Measurements from ENCODE around the gene SLC13A4. TPM values are rescaled to one million over a fixed set of nuclear protein-coding genes. Genes with fewer than 3 reads are reported as not detected.

Gene SLC13A4
- total and polyA plus RNA-seq, 2 donors, result 0.03 TPM; not detected in 1

DNA sequence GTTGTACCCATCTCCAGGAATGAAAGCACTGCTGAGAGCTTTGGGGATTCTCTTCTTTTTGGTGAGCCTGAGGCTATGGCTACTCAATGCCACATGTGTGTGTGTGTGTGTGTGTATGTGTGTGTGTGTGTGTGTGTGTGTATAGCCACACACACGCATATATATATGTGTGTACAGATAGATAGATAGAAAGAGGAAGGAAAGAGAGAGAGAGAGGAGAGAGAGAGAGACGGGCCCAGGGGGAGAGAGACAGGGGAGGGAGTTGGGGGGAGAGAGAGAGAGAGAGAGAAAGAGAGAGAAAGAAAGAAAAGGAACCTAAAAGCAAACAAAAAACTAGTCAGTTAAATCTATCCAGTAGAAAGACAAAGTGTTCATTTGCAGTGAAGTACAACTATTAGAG, 8.3 kb downstream of the SLC13A4 start:
- no peak overlapping the region for H3K4me3 ChIP-seq (ENCODE audit: low read depth, low read length)
- no peak for DNase-seq (ENCODE audit: extremely low spot score)
- WGBS, result 35% methylated on average over 2 of the region's 2 CpGs
- no peaks in the 10 kb centered on the region for H3K36me3 ChIP-seq (ENCODE audit: insufficient read depth)
- no peaks in the 10 kb centered on the region for H3K4me1 ChIP-seq (ENCODE audit: insufficient read depth)
- H3K27ac ChIP-seq (ENCODE audit: low read depth), result no peak overlapping the region

DNA sequence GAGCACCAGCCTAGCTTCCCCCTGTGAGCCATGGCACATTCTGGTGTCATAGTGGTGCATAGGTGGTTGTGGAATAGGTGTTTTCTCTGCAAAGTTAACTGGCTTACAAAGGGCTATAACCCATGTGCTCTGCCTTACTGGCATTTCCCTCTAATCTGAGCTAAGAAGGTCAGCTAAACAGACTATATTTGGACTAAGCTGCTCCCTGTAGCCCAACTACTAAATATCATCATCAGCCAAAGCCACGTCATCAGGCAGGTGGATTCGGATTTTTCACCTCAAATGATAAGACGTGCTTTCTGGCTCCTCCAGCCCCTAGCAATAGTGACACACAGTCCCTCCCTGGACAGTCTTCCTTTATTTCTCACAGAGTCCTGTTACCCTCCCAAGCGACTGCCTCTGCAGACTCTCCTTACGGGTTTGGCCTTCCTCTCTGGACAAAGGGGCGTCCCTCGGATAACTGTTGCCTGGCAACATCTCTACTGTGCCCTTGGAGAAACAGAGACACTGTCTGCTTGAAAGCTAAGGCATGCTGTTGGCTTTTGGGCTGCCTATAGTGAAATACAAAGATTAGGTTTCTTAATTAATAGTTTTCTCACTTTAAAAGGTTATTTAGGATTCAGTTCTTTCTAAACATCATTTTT, 9.1 kb downstream of the SLC13A4 start:
- no peak overlapping the region for H3K27ac ChIP-seq (ENCODE audit: low read depth)
- WGBS, result 49% methylated on average over 7 of the region's 7 CpGs
- H3K4me3 ChIP-seq (ENCODE audit: low read depth, low read length), result no peak overlapping the region
- no peaks in the 10 kb centered on the region for H3K36me3 ChIP-seq (ENCODE audit: insufficient read depth)
- no peaks in the 10 kb centered on the region for H3K4me1 ChIP-seq (ENCODE audit: insufficient read depth)
- no peak for DNase-seq (ENCODE audit: extremely low spot score)

GRCh38 chr7:135718219-135718618, 9.8 kb downstream of the SLC13A4 start:
- Histone ChIP-seq H3K36me3 (ENCODE audit: insufficient read depth) (no peaks in the 10 kb centered on the region), H3K27ac (ENCODE audit: low read depth) (no peak overlapping the region), H3K4me1 (ENCODE audit: insufficient read depth) (no peaks in the 10 kb centered on the region), H3K4me3 (ENCODE audit: low read depth, low read length) (no peak overlapping the region)
- 94% methylated on average over 2 of the region's 2 CpGs for WGBS
- DNase-seq (ENCODE audit: extremely low spot score), result no peak

DNA sequence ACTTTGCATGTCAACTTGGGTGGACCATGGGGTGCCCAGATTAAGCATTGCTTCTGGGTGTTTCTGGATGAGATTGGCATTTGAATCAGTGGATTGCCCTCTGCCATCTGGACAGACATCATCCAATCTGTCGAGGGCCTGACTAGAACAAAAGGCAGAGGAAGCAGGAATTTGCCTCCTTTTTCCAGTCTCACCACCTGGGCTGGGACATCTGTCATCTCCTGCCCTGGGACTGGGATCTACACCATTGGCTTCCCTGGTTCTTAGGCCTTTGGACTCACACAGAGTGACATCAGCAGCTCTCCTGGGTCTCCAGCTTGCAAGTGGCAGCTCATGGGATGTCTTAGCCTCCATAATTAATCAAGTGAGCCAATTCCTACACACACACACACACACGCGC, 10.3 kb downstream of the SLC13A4 start:
- Histone ChIP-seq H3K36me3 (ENCODE audit: insufficient read depth) (no peaks in the 10 kb centered on the region), H3K4me1 (ENCODE audit: insufficient read depth) (no peaks in the 10 kb centered on the region), H3K27ac (ENCODE audit: low read depth) (no peak overlapping the region), H3K4me3 (ENCODE audit: low read depth, low read length) (no peak overlapping the region)
- WGBS, result 81% methylated on average over 3 of the region's 3 CpGs
- no peak for DNase-seq (ENCODE audit: extremely low spot score)

- H3K27ac ChIP-seq (ENCODE audit: low read depth), result no peak overlapping the region
- no peak for DNase-seq (ENCODE audit: extremely low spot score)
- WGBS, result 51% methylated on average over 9 of the region's 9 CpGs
- H3K36me3 ChIP-seq (ENCODE audit: insufficient read depth), result no peaks in the 10 kb centered on the region
- H3K4me3 ChIP-seq (ENCODE audit: low read depth, low read length), result no peak overlapping the region
- no peaks in the 10 kb centered on the region for H3K4me1 ChIP-seq (ENCODE audit: insufficient read depth)
Measured at GRCh38 chr7:135716677-135717238, 11.2 kb downstream of the SLC13A4 start.

GRCh38 chr7:135715673-135716072, 12.3 kb downstream of the SLC13A4 start:
- DNase-seq (ENCODE audit: extremely low spot score), result no peak
- Histone ChIP-seq H3K4me1 (ENCODE audit: insufficient read depth) (no peaks in the 10 kb centered on the region), H3K4me3 (ENCODE audit: low read depth, low read length) (no peak overlapping the region), H3K27ac (ENCODE audit: low read depth) (no peak overlapping the region), H3K36me3 (ENCODE audit: insufficient read depth) (no peaks in the 10 kb centered on the region)
- WGBS, result 72% methylated on average over 1 of the region's 1 CpG

DNA sequence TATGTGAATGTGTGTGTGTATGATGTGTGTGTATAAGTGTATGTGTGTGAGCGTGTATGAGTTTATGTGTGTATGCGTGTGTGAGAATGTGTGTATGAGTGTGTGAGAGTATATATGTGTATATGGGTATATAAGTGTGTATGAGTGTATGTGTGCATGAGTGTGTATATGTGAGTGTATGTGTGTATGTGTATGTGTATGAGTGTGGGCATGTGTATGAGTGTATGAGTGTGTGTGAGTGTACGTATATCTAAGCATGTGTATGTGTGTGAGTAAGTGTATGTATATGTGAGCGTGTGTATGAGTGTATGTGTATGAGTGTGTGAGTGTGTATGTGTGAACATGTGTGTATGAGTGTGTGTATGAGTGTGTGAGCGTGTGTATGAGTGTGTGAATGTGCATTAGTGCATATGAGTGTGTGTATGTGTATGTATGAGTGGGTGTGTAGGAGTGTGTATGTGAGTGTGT, 12.9 kb downstream of the SLC13A4 start:
- Histone ChIP-seq H3K27ac (ENCODE audit: low read depth) (no peak overlapping the region), H3K4me3 (ENCODE audit: low read depth, low read length) (no peak overlapping the region), H3K4me1 (ENCODE audit: insufficient read depth) (no peaks in the 10 kb centered on the region), H3K36me3 (ENCODE audit: insufficient read depth) (no peaks in the 10 kb centered on the region)
- no peak for DNase-seq (ENCODE audit: extremely low spot score)
- WGBS, result 98% methylated on average over 5 of the region's 5 CpGs

DNA sequence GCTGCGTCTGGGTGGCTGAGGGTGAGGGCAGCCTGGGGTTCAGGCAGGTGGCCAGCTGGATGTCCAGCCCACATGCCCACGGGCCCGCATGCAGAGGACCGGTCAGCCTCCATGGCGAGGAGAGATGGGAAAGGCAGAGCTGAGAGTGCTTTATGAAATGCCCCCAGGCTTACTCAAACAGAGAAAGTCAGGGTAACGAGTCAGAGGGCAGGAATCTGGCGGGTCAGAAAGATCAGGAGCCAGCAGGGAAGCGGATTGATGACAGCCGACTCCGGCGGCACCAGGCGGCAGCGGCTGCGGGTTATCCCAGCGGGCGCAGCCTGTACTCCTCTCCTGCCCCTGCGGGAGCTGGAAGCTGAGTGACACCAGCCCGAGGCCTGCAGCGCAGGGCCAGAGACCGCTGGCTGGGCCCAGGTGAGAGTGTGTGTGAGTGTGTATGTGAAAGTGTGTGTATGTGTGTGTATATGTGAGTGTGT, 13.4 kb downstream of the SLC13A4 start:
- H3K27ac ChIP-seq (ENCODE audit: low read depth), result no peak overlapping the region
- no peaks in the 10 kb centered on the region for H3K36me3 ChIP-seq (ENCODE audit: insufficient read depth)
- H3K4me3 ChIP-seq (ENCODE audit: low read depth, low read length), result no peak overlapping the region
- no peak for DNase-seq (ENCODE audit: extremely low spot score)
- WGBS, result 84% methylated on average over 20 of the region's 20 CpGs
- H3K4me1 ChIP-seq (ENCODE audit: insufficient read depth), result no peaks in the 10 kb centered on the region

DNA sequence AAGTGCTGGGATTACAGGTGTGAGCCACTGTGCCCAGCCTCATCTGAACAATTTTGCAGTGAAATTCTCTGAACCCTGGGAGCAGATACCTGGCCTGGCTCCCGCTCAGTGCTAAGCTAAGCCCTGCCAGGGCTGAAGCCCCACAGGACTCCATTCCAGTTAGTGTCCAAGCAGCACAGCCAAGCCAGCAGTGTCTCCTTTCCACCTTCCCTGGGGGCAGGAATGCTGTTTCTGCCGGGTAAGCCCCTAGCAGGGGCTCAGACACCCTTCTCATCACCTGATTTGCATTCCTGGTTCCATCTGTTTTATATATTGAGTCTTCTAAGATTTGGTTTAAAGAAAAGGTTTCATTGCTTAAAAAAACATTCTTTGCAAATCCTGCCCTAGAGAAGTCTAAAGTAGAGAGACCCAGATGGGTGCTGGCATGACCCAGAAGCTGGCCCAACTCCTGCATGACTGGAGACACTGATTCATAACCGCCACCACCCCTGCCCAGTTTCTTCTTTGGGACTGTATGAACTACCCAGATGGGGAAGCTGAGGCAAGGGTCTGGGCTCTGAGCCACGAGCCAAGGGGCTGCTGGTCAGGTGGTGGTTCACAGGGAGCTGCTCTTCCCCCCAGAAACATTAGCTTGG, 14.0 kb downstream of the SLC13A4 start:
- no peak for DNase-seq (ENCODE audit: extremely low spot score)
- WGBS, result 79% methylated on average over 4 of the region's 4 CpGs
- H3K36me3 ChIP-seq (ENCODE audit: insufficient read depth), result no peaks in the 10 kb centered on the region
- no peak overlapping the region for H3K27ac ChIP-seq (ENCODE audit: low read depth)
- H3K4me1 ChIP-seq (ENCODE audit: insufficient read depth), result no peaks in the 10 kb centered on the region
- H3K4me3 ChIP-seq (ENCODE audit: low read depth, low read length), result no peak overlapping the region

- no peak for DNase-seq (ENCODE audit: extremely low spot score)
Measured at GRCh38 chr7:135712796-135713195, 15.2 kb downstream of the SLC13A4 start.

GRCh38 chr7:135712182-135712782, 15.7 kb downstream of the SLC13A4 start:
- Histone ChIP-seq H3K36me3 (ENCODE audit: insufficient read depth) (no peaks in the 10 kb centered on the region), H3K27ac (ENCODE audit: low read depth) (no peak overlapping the region), H3K4me3 (ENCODE audit: low read depth, low read length) (no peak overlapping the region), H3K4me1 (ENCODE audit: insufficient read depth) (no peaks in the 10 kb centered on the region)
- DNase-seq (ENCODE audit: extremely low spot score), result no peak
- 66% methylated on average over 4 of the region's 4 CpGs for WGBS

More at GRCh38 chr7:135712796-135713195, 15.2 kb downstream of the SLC13A4 start:
- no peak overlapping the region for H3K27ac ChIP-seq (ENCODE audit: low read depth)
- no peak overlapping the region for H3K4me3 ChIP-seq (ENCODE audit: low read depth, low read length)
- no peaks in the 10 kb centered on the region for H3K4me1 ChIP-seq (ENCODE audit: insufficient read depth)
- H3K36me3 ChIP-seq (ENCODE audit: insufficient read depth), result no peaks in the 10 kb centered on the region
- 42% methylated on average over 7 of the region's 7 CpGs for WGBS

DNA sequence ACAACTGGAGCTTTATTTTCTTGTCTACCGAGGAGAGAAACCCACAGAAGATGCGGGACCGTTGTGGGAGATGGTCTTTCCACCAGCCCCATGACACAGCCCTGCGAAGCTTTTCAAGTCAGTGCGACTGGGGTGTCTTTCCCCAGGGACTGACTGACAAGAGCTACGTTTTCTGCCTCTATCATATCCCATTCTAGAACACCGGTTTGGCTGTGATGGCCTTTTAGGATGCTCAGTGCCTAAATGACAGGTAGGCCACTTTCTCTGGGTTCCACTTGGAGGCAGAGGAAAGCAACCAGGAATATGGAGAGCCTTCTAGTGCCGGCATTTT, 16.9 kb downstream of the SLC13A4 start:
- no peak overlapping the region for H3K4me3 ChIP-seq (ENCODE audit: low read depth, low read length)
- whole genome bisulfite sequencing, result 63% methylated on average over 8 of the region's 8 CpGs
- DNase-seq (ENCODE audit: extremely low spot score), result no peak

GRCh38 chr7:135710417-135711138, 17.4 kb downstream of the SLC13A4 start:
- no peak for DNase-seq (ENCODE audit: extremely low spot score)
- Histone ChIP-seq H3K36me3 (ENCODE audit: insufficient read depth) (no peaks in the 10 kb centered on the region), H3K4me1 (ENCODE audit: insufficient read depth) (no peaks in the 10 kb centered on the region), H3K4me3 (ENCODE audit: low read depth, low read length) (no peak overlapping the region), H3K27ac (ENCODE audit: low read depth) (no peak overlapping the region)
- WGBS, result 36% methylated on average over 11 of the region's 11 CpGs

More for the DNA sequence above, 16.9 kb downstream of the SLC13A4 start:
- Histone ChIP-seq H3K36me3 (ENCODE audit: insufficient read depth) (no peaks in the 10 kb centered on the region), H3K4me1 (ENCODE audit: insufficient read depth) (no peaks in the 10 kb centered on the region), H3K27ac (ENCODE audit: low read depth) (no peak overlapping the region)
